ENCODE data around the gene ULK1.
"Not testable (repeated sequence)": the region's sequence is repeated elsewhere in the genome, so short reads cannot be mapped to it uniquely, and the experiment has no call there.

ULK1 gene

GRCh38 chr12:131862084-131862441 is 32.4 kb upstream of the ULK1 start:
- no peak for DNase-seq (ENCODE audit: low read depth in 2 of 2)

- no peak for DNase-seq (ENCODE audit: low read depth in 2 of 2)
These were observed 31.8 kb upstream of the ULK1 start for GRCh38 chr12:131862600-131862993.

- DNase-seq (ENCODE audit: low read depth in 2 of 2), result no peak
These were observed 31.3 kb upstream of the ULK1 start for GRCh38 chr12:131862994-131863710.

GRCh38 chr12:131863711-131864396 is 30.6 kb upstream of the ULK1 start:
- DNase-seq (ENCODE audit: low read depth in 2 of 2), result no peak

GRCh38 chr12:131864469-131864868 is 30.0 kb upstream of the ULK1 start:
- no peak for DNase-seq (ENCODE audit: low read depth in 2 of 2)

GRCh38 chr12:131865180-131865875 is 29.1 kb upstream of the ULK1 start:
- DNase-seq (ENCODE audit: low read depth in 2 of 2), result no peak

- DNase-seq (ENCODE audit: low read depth in 2 of 2), result no peak
These were observed 27.0 kb upstream of the ULK1 start for GRCh38 chr12:131867471-131867870.

- DNase-seq (ENCODE audit: low read depth in 2 of 2), result no peak
These were observed 26.3 kb upstream of the ULK1 start for GRCh38 chr12:131867891-131868675.

GRCh38 chr12:131869871-131870418 is 24.5 kb upstream of the ULK1 start:
- no peak for DNase-seq (ENCODE audit: low read depth in 2 of 2)

GRCh38 chr12:131871677-131872076 is 22.7 kb upstream of the ULK1 start:
- no peak for DNase-seq (ENCODE audit: low read depth in 2 of 2)

- no peak for DNase-seq (ENCODE audit: low read depth in 2 of 2)
These were observed 22.0 kb upstream of the ULK1 start for GRCh38 chr12:131872154-131873051.

GRCh38 chr12:131873293-131873692 is 21.1 kb upstream of the ULK1 start:
- no peak for DNase-seq (ENCODE audit: low read depth in 2 of 2)

- DNase-seq (ENCODE audit: low read depth in 2 of 2), result not testable (repeated sequence)
These were observed 19.4 kb upstream of the ULK1 start for GRCh38 chr12:131874972-131875371.

GRCh38 chr12:131877216-131877615 is 17.2 kb upstream of the ULK1 start:
- DNase-seq (ENCODE audit: low read depth in 2 of 2), result not testable (repeated sequence)

- not testable (repeated sequence) for DNase-seq (ENCODE audit: low read depth in 2 of 2)
These were observed 16.0 kb upstream of the ULK1 start for GRCh38 chr12:131878436-131878835.

GRCh38 chr12:131882804-131883520 is 11.5 kb upstream of the ULK1 start:
- DNase-seq (ENCODE audit: low read depth in 2 of 2), result no peak

- DNase-seq (ENCODE audit: low read depth in 2 of 2), result no peak
These were observed 10.9 kb upstream of the ULK1 start for GRCh38 chr12:131883521-131883900.

- not testable (repeated sequence) for DNase-seq (ENCODE audit: low read depth in 2 of 2)
These were observed 9.3 kb upstream of the ULK1 start for GRCh38 chr12:131885076-131885475.

GRCh38 chr12:131885543-131886057 is 8.8 kb upstream of the ULK1 start:
- DNase-seq (ENCODE audit: low read depth in 2 of 2), result no peak

- not testable (repeated sequence) for DNase-seq (ENCODE audit: low read depth in 2 of 2)
These were observed 2.7 kb upstream of the ULK1 start for GRCh38 chr12:131891722-131892121.
